GM19193 (cell line): Measurements from ENCODE around the gene CAMKK2.
A peak's percentile ranks its signal among the peaks of the same experiment; 100 is the strongest.

Experiments used
- POLR2A ChIP-seq: IDR thresholded peaks from 4 replicates; pipeline ENCODE4 v1.6.1; 2011; ENCODE audit not compliant: insufficient read depth, insufficient read length; ENCODE audit errors: extremely low read depth

Gene CAMKK2

GRCh38 chr12:121236776-121237175, 59.7 kb downstream of the CAMKK2 start:
- no peak for TF ChIP-seq POLR2A

- TF ChIP-seq POLR2A, result no peak
These were observed 62.9 kb downstream of the CAMKK2 start for GRCh38 chr12:121233628-121234020.

GRCh38 chr12:121232977-121233627, 63.4 kb downstream of the CAMKK2 start:
- TF ChIP-seq POLR2A, result no peak

GRCh38 chr12:121232163-121232562, 64.3 kb downstream of the CAMKK2 start:
- no peak for TF ChIP-seq POLR2A

GRCh38 chr12:121230538-121230907, 66.0 kb downstream of the CAMKK2 start:
- no peak for TF ChIP-seq POLR2A

GRCh38 chr12:121228919-121229665, 67.4 kb downstream of the CAMKK2 start:
- no peak for TF ChIP-seq POLR2A

GRCh38 chr12:121227294-121227693, 69.2 kb downstream of the CAMKK2 start:
- TF ChIP-seq POLR2A, result peak; percentile 54

GRCh38 chr12:121226399-121226798, 70.1 kb downstream of the CAMKK2 start:
- TF ChIP-seq POLR2A, result no peak

- no peak for TF ChIP-seq POLR2A
These were observed 71.9 kb downstream of the CAMKK2 start for GRCh38 chr12:121224591-121224990.

- TF ChIP-seq POLR2A, result no peak
These were observed 72.9 kb downstream of the CAMKK2 start for GRCh38 chr12:121223292-121224285.

GRCh38 chr12:121222847-121223246, 73.7 kb downstream of the CAMKK2 start:
- TF ChIP-seq POLR2A, result no peak

GRCh38 chr12:121219353-121219986, 77.0 kb downstream of the CAMKK2 start:
- TF ChIP-seq POLR2A, result no peak

- TF ChIP-seq POLR2A, result no peak
These were observed 77.7 kb downstream of the CAMKK2 start for GRCh38 chr12:121218588-121219352.

GRCh38 chr12:121217761-121218160, 78.7 kb downstream of the CAMKK2 start:
- TF ChIP-seq POLR2A, result no peak
